H1 (cell line): ENCODE data around the gene GRIP2. TPM values are rescaled to one million over a fixed set of nuclear protein-coding genes. Genes with fewer than 3 reads are reported as not detected.

Experiments
- CBX5 ChIP-seq: fragments of 300-800, 300-1000 bp; sonication (generic); IDR thresholded peaks from 2 replicates; pipeline ENCODE4 v1.7.1; 2016; ENCODE audit warnings: antibody characterized with exemption, low read length, low read depth
- CEBPB ChIP-seq: IDR thresholded peaks from 2 replicates; pipeline ENCODE4 v1.6.1; 2012; ENCODE audit warnings: low read depth, low read length
- HDAC6 ChIP-seq: IDR thresholded peaks from one replicate; pipeline ENCODE4 v1.7.1; 2012; ENCODE audit warnings: low read depth, mild to moderate bottlenecking, inconsistent platforms, low read length, moderate library complexity
- KDM1A ChIP-seq: fragments of 200-600, 300-600 bp; sonication (generic); IDR thresholded peaks from 2 replicates; pipeline ENCODE4 v1.7.1; 2016; ENCODE audit warnings: mild to moderate bottlenecking, low read length, borderline replicate concordance
- PHF8 ChIP-seq: fragments of 200-600 bp; sonication (generic); conservative IDR thresholded peaks from 2 replicates; pipeline ENCODE4 v1.7.1; 2012; ENCODE audit warnings: low read depth, mild to moderate bottlenecking, inconsistent platforms, low read length, moderate library complexity
- RNF2 ChIP-seq: fragments of 200-900, 300-1000 bp; sonication (generic); IDR thresholded peaks from 2 replicates; pipeline ENCODE4 v1.7.1; 2016; ENCODE audit warnings: borderline replicate concordance, low read depth, mild to moderate bottlenecking, antibody characterized with exemption, low read length; ENCODE audit not compliant: poor library complexity, severe bottlenecking; ENCODE audit errors: missing control alignments
- polyA plus RNA-seq, 7 experiments: library from polyadenylated mRNA; depleted of rRNA in 3 of 7; stranded (reverse) in 5 of 7; unstranded in 2 of 7; fragments of >200 nt in 5 of 7; fragments of 200-250 nt in 2 of 7; gene quantifications; 1 replicate in 5 of 7; 2 replicates in 1 of 7; 4 replicates in 1 of 7; pipeline versions ENCODE4 v1.2.1 to v1.2.3, GENCODE V29; 2011 to 2013; ENCODE audit warnings: missing spikeins in 2 of 7, mixed read lengths in 2 of 7
- total RNA-seq: library from RNA; stranded (reverse); fragmentation: NEBNext Ultra II Directional; extraction: Animal tissue kit (Norgen Biotek cat#: 25700); gene quantifications from 2 replicates; pipeline ENCODE4 v1.2.1, GENCODE V29; 2021
- TF ChIP-seq, protein P1 (sequence below): IDR thresholded peaks from 2 replicates; pipeline ENCODE4 v1.6.1; 2011; ENCODE audit warnings: low read depth, mild to moderate bottlenecking, low read length; ENCODE audit not compliant: insufficient read depth

Gene GRIP2
- total and polyA plus RNA-seq, 2 of the 8 experiments (the other 6 are each of a cell fraction or from before 2014, with no cell fraction given) = 2.5 to 6.4 TPM

DNA sequence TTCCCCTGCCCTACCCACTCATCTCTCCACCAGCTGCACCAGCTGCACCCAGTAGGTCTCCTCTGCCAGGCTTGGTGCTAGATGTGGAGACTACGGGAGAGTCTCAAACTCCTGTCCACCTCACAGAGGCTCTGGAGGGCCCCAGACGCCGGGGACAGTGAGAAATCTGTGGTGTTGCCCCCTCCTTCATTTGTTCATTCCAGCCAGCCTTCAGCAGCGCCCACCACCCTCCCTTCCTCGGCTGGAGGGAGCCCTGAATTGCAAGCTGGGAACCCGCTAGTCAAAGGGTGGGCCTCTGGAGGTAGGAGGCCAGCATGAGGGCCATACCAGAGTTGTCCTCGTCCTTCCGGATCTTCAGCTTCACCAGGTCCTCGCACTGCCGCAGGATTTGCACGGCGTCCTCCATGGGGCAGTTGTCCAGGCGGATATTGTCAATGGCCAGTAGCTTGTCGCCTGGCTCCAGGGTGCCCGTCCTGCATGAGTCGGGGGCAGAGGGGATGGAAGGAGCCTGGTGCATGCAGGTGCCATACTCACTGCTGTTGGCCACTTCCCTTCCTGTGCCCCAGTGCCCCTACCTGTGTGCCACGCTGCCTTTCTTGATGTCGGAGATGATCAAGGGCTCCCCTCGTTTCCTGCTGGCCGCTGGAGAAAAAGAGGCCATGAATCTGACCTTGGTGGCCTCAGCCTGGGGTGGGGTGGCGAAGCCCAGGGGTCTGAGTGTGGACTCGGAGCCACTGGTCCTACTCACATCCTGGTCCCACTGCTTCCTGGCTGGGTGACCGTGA lies 29.1 kb downstream of the GRIP2 start (continued):
- TF ChIP-seq, protein P1, sequence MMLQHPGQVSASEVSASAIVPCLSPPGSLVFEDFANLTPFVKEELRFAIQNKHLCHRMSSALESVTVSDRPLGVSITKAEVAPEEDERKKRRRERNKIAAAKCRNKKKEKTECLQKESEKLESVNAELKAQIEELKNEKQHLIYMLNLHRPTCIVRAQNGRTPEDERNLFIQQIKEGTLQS = no peak
- TF ChIP-seq KDM1A (no peak), CBX5 (no peak), CEBPB (no peak), RNF2 (no peak), HDAC6 (no peak), PHF8 (no peak)
